Skeletal muscle cell (primary cell): ENCODE results near the gene KRT26.
"Not testable (repeated sequence)": the region's sequence is repeated elsewhere in the genome, so short reads cannot be mapped to it uniquely, and the experiment has no call there.

Source experiments
- DNase-seq: peaks from one replicate; pipeline ENCODE4 v3.0.0-alpha.2; 2010; ENCODE audit warnings: low read depth
- H3K4me3 ChIP-seq: 2 replicates; pipeline ENCODE4 v1.5.1; 2011; ENCODE audit warnings: low read depth, mild to moderate bottlenecking, control low read depth, low read length, moderate library complexity

KRT26 gene

GRCh38 chr17:40748666-40749065, 23.3 kb downstream of the KRT26 start:
- not testable (repeated sequence) for DNase-seq, H3K4me3 ChIP-seq

- DNase-seq = no peak
- H3K4me3 ChIP-seq = no peak overlapping the region
Observed at GRCh38 chr17:40738553-40738952, 33.4 kb downstream of the KRT26 start.

- no peak overlapping the region for H3K4me3 ChIP-seq
- no peak for DNase-seq
Observed at GRCh38 chr17:40735016-40735415, 37.0 kb downstream of the KRT26 start.

- no peak for DNase-seq
- H3K4me3 ChIP-seq = no peak overlapping the region
Observed at GRCh38 chr17:40734018-40734417, 38.0 kb downstream of the KRT26 start.

DNA sequence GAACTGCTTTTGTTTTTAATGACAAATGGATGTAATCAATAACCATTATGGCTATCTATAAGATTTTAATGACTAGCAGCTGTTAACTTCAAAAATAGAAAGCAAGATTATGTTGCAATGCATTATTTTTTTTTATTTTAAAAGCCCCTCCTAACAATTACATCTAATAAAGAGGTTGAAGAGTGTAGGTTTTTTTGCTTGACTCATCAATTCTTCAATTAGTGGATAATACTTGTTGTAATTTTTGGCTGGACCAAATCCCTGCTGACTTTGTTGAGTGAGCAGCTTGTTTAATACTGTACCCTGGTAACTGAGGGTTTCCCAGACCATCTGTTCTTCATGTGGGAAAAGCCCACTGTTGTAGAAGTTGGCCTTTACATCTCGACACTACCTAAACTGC, 41.0 kb downstream of the KRT26 start:
- no peak overlapping the region for H3K4me3 ChIP-seq
- DNase-seq = no peak

DNA sequence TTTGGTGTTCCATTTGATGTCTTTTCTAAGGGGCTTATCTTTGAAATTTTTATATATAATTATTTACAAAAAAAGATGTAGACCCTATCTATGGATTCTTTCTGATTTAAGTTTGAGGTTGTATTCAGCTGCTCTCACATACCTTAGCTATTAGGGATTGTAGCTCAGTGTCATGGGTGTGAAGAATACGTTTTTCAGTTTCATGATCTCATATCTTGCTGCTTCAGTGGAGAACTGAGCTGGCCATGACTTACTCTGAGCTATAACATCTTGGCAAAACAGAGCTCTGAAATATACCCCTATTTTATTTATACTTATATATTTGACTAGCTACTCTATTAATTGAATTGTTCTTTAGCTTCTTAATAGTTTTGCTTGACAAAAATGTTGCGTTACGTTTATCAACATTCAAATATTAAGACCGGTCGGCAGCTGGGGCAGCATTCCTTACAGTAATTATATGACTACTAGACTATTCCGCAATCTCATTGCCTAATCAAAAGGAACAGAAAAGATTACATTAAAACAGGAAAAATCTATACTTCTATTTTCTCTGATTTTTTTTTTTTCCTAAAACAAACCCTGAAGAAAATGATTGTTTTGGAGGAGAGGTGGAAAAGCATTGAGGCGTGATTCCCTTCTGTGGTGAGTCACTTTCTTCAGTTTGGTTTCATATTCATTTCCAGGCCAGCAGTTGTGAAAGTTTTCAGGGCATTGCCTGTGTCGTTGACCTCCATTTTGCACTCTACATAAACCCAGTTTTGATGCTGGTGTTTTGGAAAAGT, 44.4 kb downstream of the KRT26 start:
- H3K4me3 ChIP-seq = no peak overlapping the region
- DNase-seq = no peak

- DNase-seq = no peak
- no peak overlapping the region for H3K4me3 ChIP-seq
Observed at GRCh38 chr17:40726919-40727318, 45.1 kb downstream of the KRT26 start.

DNA sequence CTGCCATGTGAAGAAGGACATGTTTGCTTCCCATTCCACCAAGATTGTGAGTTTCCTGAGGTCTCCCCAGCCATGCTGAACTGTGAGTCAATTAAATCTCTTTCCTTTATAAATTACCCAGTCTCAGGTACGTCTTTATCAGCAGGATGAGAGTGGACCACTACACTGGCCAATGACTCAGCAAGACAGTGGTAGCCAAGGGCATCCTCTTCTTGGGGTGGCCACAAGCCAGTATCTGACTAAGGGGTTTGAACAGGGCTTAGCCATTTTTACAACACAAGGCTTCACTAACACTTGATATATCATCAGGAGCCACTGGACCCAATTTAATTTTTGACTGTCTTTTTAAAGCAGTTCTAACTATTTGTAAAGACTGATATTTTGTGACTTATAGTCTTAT, 47.3 kb downstream of the KRT26 start:
- no peak for DNase-seq
- no peak overlapping the region for H3K4me3 ChIP-seq

DNA sequence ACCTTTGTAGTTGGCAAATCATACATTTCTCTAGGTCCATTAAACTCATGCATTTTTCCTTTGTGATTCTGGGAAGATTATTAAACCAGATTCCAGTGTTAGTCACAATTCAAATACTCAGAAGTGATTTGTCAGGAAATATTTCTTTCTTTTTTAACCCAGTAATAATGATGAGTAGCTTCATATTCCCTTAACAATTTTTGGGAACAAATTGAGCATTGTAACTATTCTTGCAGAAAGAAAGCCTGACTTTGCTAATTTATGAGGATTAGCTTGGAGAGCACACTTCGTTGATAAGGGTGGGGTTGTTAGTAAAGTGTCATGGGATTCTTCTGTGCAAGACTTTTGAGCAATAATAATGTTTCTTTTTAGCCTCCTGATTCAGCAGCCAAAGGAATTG, 49.8 kb downstream of the KRT26 start:
- no peak for DNase-seq
- H3K4me3 ChIP-seq = no peak overlapping the region

GRCh38 chr17:40720899-40721298, 51.1 kb downstream of the KRT26 start:
- H3K4me3 ChIP-seq = no peak overlapping the region
- DNase-seq = no peak

- no peak for DNase-seq
Observed at GRCh38 chr17:40718930-40719329, 53.1 kb downstream of the KRT26 start.

GRCh38 chr17:40717776-40718175, 54.2 kb downstream of the KRT26 start:
- H3K4me3 ChIP-seq = no peak overlapping the region
- DNase-seq = no peak

More at GRCh38 chr17:40718930-40719329, 53.1 kb downstream of the KRT26 start:
- H3K4me3 ChIP-seq = no peak overlapping the region
